ENCODE results near the gene NSUN4. TPM values are rescaled to one million over a fixed set of nuclear protein-coding genes. Genes with fewer than 3 reads are reported as not detected.
"Not testable (repeated sequence)": the region's sequence is repeated elsewhere in the genome, so short reads cannot be mapped to it uniquely, and the experiment has no call there.

Gene NSUN4
- total RNA-seq, 1 experiment from 2014 or later, result 33.9 TPM

GRCh38 chr1:46344481-46344880, 3.9 kb downstream of the NSUN4 start:
- intact Hi-C loops (cut with micrococcal nuclease; ENCODE audit: unreplicated experiment), result loop anchor here (10.0 kb wide), 1 partner anchor 1330 kb away; the partner anchor contains the start of genes HECTD3 and UROD
- Histone ChIP-seq H3K27ac (no peak overlapping the region), H3K4me3 (no peak overlapping the region), H3K4me1 (replicated peaks; ENCODE audit: insufficient read depth) (peaks cover 12% of the 10 kb centered on the region; the same call in 1 of the 2 replicates), H4K20me1 (ENCODE audit: insufficient read depth) (no peaks in the 10 kb centered on the region), H2AFZ (no peak overlapping the region), H3K4me2 (no peak overlapping the region), H3F3A (ENCODE audit: insufficient read depth, low read depth) (peaks cover 30% of the 10 kb centered on the region), H3K36me3 (ENCODE audit: low read depth) (peaks cover 7% of the 10 kb centered on the region), H3K9me3 (ENCODE audit: insufficient read depth, low read depth) (no peaks in the 10 kb centered on the region), H3K27me3 (ENCODE audit: insufficient read depth, low read depth) (no peaks in the 10 kb centered on the region), H3K79me2 (ENCODE audit: low read depth) (peaks cover 17% of the 10 kb centered on the region), H3K9me2 (ENCODE audit: insufficient read depth) (no peaks in the 10 kb centered on the region)
- no peak for DNase-seq
- ChIA-PET CTCF (interaction anchor here (0.7 to 1.3 kb wide), 2 partner anchors 11 to 375 kb away, joined by 4 to 6 read pairs; no protein-coding TSS in a partner anchor), POLR2A (ENCODE audit: unreplicated experiment) (interaction anchor here (0.6 kb wide), 1 partner anchor 13 kb away, joined by 5 read pairs; no protein-coding TSS in a partner anchor)
- no TSS peak for BruUV-seq (replicated peaks)
- TF ChIP-seq EZH2 (IDR thresholded peaks at IDR 0.05; ENCODE audit: low read depth), result no peak
- no peak for TF ChIP-seq CTCF (conservative IDR thresholded peaks at IDR 0.05)

GRCh38 chr1:46345281-46345680, 4.7 kb downstream of the NSUN4 start:
- Histone ChIP-seq H3K36me3 (ENCODE audit: low read depth) (peaks cover 12% of the 10 kb centered on the region), H3K4me2 (no peak overlapping the region), H2AFZ (no peak overlapping the region), H3K79me2 (ENCODE audit: low read depth) (peaks cover 17% of the 10 kb centered on the region), H3K4me1 (replicated peaks; ENCODE audit: insufficient read depth) (peaks cover 12% of the 10 kb centered on the region; the same call in 1 of the 2 replicates), H3K27ac (no peak overlapping the region), H3K9me3 (ENCODE audit: insufficient read depth, low read depth) (no peaks in the 10 kb centered on the region), H3K4me3 (no peak overlapping the region), H3F3A (ENCODE audit: insufficient read depth, low read depth) (peaks cover 22% of the 10 kb centered on the region), H3K27me3 (ENCODE audit: insufficient read depth, low read depth) (no peaks in the 10 kb centered on the region), H4K20me1 (ENCODE audit: insufficient read depth) (no peaks in the 10 kb centered on the region), H3K9me2 (ENCODE audit: insufficient read depth) (no peaks in the 10 kb centered on the region)
- TF ChIP-seq EZH2 (IDR thresholded peaks at IDR 0.05; ENCODE audit: low read depth), result no peak
- no peak for TF ChIP-seq CTCF (conservative IDR thresholded peaks at IDR 0.05)
- DNase-seq, result no peak
- intact Hi-C loops (cut with micrococcal nuclease; ENCODE audit: unreplicated experiment), result loop anchor here (5.0 to 10.0 kb wide), 2 partner anchors 308 to 1330 kb away; partner anchors contain the start of genes HECTD3 and UROD
- ChIA-PET POLR2A (ENCODE audit: unreplicated experiment) (interaction anchor here (0.7 kb wide), 1 partner anchor 58 kb away, joined by 4 read pairs; no protein-coding TSS in a partner anchor), CTCF (interaction anchor here (0.6 kb wide), 1 partner anchor 59 kb away, joined by 3 read pairs; no protein-coding TSS in a partner anchor)
- no TSS peak for BruUV-seq (replicated peaks)

GRCh38 chr1:46352363-46352762, 11.8 kb downstream of the NSUN4 start:
- Histone ChIP-seq H3K36me3 (ENCODE audit: low read depth) (peaks cover 40% of the 10 kb centered on the region), H2AFZ (no peak overlapping the region), H3K79me2 (ENCODE audit: low read depth) (no peaks in the 10 kb centered on the region), H3K9me2 (ENCODE audit: insufficient read depth) (no peaks in the 10 kb centered on the region), H3K27me3 (ENCODE audit: insufficient read depth, low read depth) (no peaks in the 10 kb centered on the region), H3K4me3 (no peak overlapping the region), H3K27ac (no peak overlapping the region), H3K4me2 (no peak overlapping the region), H3F3A (ENCODE audit: insufficient read depth, low read depth) (peaks cover 5% of the 10 kb centered on the region), H3K9me3 (ENCODE audit: insufficient read depth, low read depth) (no peaks in the 10 kb centered on the region), H3K4me1 (replicated peaks; ENCODE audit: insufficient read depth) (0 out of 2 replicates have a peak, but pooled peaks cover 4% of the 10 kb centered on the region), H4K20me1 (ENCODE audit: insufficient read depth) (no peaks in the 10 kb centered on the region; the same call in 1 of the 2 replicates)
- no TSS peak for BruUV-seq (replicated peaks)
- TF ChIP-seq EZH2 (IDR thresholded peaks at IDR 0.05; ENCODE audit: low read depth) (no peak), CTCF (conservative IDR thresholded peaks at IDR 0.05) (no peak)
- POLR2A ChIA-PET (ENCODE audit: unreplicated experiment), result no interaction called here
- CTCF ChIA-PET, result interaction anchor here (0.6 to 1.4 kb wide), 2 partner anchors 19 to 54 kb away, joined by 15 to 17 read pairs; no protein-coding TSS in a partner anchor
- no peak for DNase-seq
- intact Hi-C loops (cut with micrococcal nuclease; ENCODE audit: unreplicated experiment), result no loop called here

- H3K27me3 ChIP-seq (ENCODE audit: insufficient read depth, low read depth); H4K20me1 ChIP-seq (ENCODE audit: insufficient read depth); H3K4me1 ChIP-seq (replicated peaks; ENCODE audit: insufficient read depth); DNase-seq; H2AFZ ChIP-seq; H3K4me2 ChIP-seq; H3K79me2 ChIP-seq (ENCODE audit: low read depth); BruUV-seq (replicated peaks); H3K9me3 ChIP-seq (ENCODE audit: insufficient read depth, low read depth); H3K9me2 ChIP-seq (ENCODE audit: insufficient read depth); H3K27ac ChIP-seq; H3F3A ChIP-seq (ENCODE audit: insufficient read depth, low read depth); H3K4me3 ChIP-seq; intact Hi-C loops (cut with micrococcal nuclease; ENCODE audit: unreplicated experiment); POLR2A ChIA-PET (ENCODE audit: unreplicated experiment); CTCF ChIA-PET: not testable (repeated sequence)
- peaks cover 22% of the 10 kb centered on the region for H3K36me3 ChIP-seq (ENCODE audit: low read depth)
Observed at GRCh38 chr1:46355920-46356319, 15.3 kb downstream of the NSUN4 start.
